Left lung (tissue), 10 donors: ENCODE measurements around the gene FAXDC2. TPM values are rescaled to one million over a fixed set of nuclear protein-coding genes. Genes with fewer than 3 reads are reported as not detected.

ENCODE experiments used
- ATAC-seq: fragments of 200-7000 bp; cut with Tn5 transposase; one replicate; pipeline ENCODE4 v1.9.1; 2020; ENCODE audit warnings: moderate library complexity
- DNase-seq, 4 donors: peaks; one replicate each; pipeline ENCODE4 v3.0.0-alpha.2; 2013 to 2020
- H3K27ac ChIP-seq, 2 donors: fragments of 200-600 bp; sonication (generic) in 1 of 2; one replicate each; pipeline versions ENCODE4 v1.5.0 to v1.8.0; 2020 to 2021
- H3K27me3 ChIP-seq, 2 donors: fragments of 200-600 bp; sonication (generic) in 1 of 2; one replicate each; pipeline versions ENCODE4 v1.5.0 to v1.8.0; 2020 to 2021
- H3K36me3 ChIP-seq, 2 donors: fragments of 200-600 bp; sonication (generic) in 1 of 2; one replicate each; pipeline versions ENCODE4 v1.5.0 to v1.8.0; 2020 to 2021
- H3K4me1 ChIP-seq, 2 donors: fragments of 200-600 bp; one replicate each; pipeline ENCODE4 v1.8.0; 2021
- H3K4me3 ChIP-seq, 2 donors: fragments of 200-600 bp; sonication (generic) in 1 of 2; one replicate each; pipeline versions ENCODE4 v1.5.0 to v1.8.0; 2020 to 2021; ENCODE audit warnings: mild to moderate bottlenecking in 1 of 2
- H3K9me3 ChIP-seq, 2 donors: fragments of 200-600 bp; sonication (generic) in 1 of 2; one replicate each; pipeline versions ENCODE4 v1.5.0 to v1.8.0; 2020 to 2021
- intact Hi-C, 2 donors: fragments of 100-400 bp; cut with DNase I; formaldehyde crosslinking; loops; one replicate each; pipeline versions ENCODE4 v1.11.2 to v1.14.2; 2022
- polyA plus RNA-seq, 6 donors: library from polyadenylated mRNA; unstranded; fragments of 120-200 nt; gene quantifications; one replicate each; pipeline ENCODE4 v1.2.1, GENCODE V29; 2013; ENCODE audit not compliant: insufficient read length in 6 of 6
- total RNA-seq, 2 donors: library from RNA; stranded (reverse); fragmentation: NEBNext Ultra II Directional; extraction: Animal tissue kit (Norgen Biotek cat#: 25700); gene quantifications; one replicate each; pipeline ENCODE4 v1.2.1, GENCODE V29; 2021
- TF ChIP-seq, protein P1 (sequence below), 2 donors: fragments of 200-600 bp; sonication (generic) in 1 of 2; IDR thresholded peaks; one replicate each; pipeline versions ENCODE4 v1.5.0 to v1.8.0; 2021; ENCODE audit warnings: antibody characterized with exemption in 2 of 2
- donor health status: DM: no; HTN: yes; CAD: no.
- donor health status: DM: no; HTN: no; CAD: no.

The FAXDC2 gene
- total and polyA plus RNA-seq, 8 donors, result 17.9 to 55.3 (median 37.0) TPM

DNA sequence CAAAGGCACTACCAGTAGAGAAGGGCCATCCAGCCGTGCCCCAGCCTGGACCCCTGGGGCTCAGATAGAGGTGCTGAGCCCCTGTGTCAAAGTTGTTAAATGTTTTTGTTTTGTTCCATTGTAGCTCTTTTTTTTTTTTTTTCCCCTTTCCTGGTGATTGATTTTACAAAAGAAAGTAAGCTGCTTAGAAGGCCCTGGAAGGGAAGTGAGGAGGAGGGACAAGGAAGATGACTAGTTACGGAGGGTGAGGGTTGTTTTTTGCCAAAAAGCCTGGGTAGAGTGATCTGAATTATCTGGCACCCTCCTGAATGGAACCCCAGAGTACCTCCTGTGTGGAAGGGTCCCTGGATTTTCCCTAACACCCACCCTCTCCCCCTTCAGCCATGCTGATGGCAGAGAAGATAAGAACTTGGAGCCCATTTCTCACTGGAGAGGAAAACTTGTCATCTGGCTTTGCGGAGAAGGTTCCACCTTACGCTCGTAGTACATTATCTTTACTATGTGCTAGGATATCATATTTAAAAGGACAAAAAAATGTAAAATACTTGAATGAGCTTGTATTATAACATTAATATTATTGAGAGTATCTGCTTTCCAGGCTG, 33.4 kb downstream of the FAXDC2 start:
- TF ChIP-seq, protein P1, sequence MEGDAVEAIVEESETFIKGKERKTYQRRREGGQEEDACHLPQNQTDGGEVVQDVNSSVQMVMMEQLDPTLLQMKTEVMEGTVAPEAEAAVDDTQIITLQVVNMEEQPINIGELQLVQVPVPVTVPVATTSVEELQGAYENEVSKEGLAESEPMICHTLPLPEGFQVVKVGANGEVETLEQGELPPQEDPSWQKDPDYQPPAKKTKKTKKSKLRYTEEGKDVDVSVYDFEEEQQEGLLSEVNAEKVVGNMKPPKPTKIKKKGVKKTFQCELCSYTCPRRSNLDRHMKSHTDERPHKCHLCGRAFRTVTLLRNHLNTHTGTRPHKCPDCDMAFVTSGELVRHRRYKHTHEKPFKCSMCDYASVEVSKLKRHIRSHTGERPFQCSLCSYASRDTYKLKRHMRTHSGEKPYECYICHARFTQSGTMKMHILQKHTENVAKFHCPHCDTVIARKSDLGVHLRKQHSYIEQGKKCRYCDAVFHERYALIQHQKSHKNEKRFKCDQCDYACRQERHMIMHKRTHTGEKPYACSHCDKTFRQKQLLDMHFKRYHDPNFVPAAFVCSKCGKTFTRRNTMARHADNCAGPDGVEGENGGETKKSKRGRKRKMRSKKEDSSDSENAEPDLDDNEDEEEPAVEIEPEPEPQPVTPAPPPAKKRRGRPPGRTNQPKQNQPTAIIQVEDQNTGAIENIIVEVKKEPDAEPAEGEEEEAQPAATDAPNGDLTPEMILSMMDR (IDR thresholded peaks at IDR 0.05), result no peak
- no peak for DNase-seq
- no peak for ATAC-seq
- Histone ChIP-seq H3K27ac (peak overlapping the region in 1 of 2 donors; percentile 39), H3K9me3 (no peaks in the 10 kb centered on the region), H3K4me3 (no peak overlapping the region), H3K27me3 (no peaks in the 10 kb centered on the region), H3K36me3 (peaks cover 0 to 97% of the 10 kb centered on the region in 2 donors), H3K4me1 (peaks cover 0 to 7% of the 10 kb centered on the region in 2 donors)
- intact Hi-C loops, result no loop called here

DNA sequence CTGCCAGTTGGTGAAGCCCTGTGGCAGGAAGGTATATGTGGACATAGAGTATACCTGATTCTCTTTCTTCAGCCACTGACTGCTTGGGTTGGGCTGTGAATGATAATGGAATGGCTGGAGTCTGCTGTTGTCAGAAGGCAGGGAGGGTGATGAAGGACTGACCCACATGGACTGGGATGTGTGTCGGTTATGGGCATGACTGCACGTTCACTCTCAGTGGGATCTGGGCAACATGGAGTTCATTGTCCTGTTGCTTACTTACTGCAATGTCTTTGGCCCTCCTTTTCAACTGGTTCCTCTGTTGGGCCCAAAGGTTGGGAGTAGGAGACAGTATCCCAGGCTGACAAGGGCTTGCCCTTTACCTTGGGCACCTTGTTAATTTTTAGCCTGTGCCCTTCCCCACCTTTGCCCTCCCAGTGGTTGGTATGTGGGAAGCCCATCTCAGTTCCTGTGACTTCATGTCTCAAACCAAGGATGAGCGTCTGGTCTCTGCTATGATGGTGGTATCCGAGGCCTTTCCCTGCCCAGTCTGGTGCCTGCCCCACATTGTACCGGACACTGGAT, 34.6 kb downstream of the FAXDC2 start:
- H3K27ac ChIP-seq, result no peak overlapping the region
- no peaks in the 10 kb centered on the region for H3K9me3 ChIP-seq
- intact Hi-C loops, result no loop called here
- no peaks in the 10 kb centered on the region for H3K27me3 ChIP-seq
- no peak overlapping the region for H3K4me3 ChIP-seq
- TF ChIP-seq, protein P1 (IDR thresholded peaks at IDR 0.05), result no peak
- H3K36me3 ChIP-seq, result peaks cover 0 to 98% of the 10 kb centered on the region in 2 donors
- H3K4me1 ChIP-seq, result peaks cover 0 to 16% of the 10 kb centered on the region in 2 donors
- DNase-seq, result no peak
- no peak for ATAC-seq

DNA sequence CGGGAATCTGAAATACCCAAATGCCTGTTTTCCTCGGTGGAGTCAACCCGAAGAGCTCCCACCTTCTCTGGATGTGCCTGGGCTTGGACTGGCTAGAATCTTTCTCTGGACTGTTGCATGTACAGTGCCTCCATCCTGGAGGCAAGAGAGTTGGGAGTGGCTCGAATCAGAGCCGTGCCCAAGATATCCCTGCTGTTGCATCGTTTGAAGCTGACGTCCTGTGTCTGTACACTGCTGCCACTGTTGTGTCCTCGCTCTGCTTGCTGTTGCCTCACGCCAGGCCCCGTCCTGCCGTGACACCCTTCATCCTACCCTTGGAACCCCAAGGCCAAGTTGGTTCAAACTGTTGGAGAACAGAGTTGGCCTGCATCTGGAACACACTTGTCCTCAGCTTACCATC, 35.4 kb downstream of the FAXDC2 start:
- H3K4me1 ChIP-seq, result peaks cover 0 to 16% of the 10 kb centered on the region in 2 donors
- intact Hi-C loops, result no loop called here
- H3K4me3 ChIP-seq, result no peak overlapping the region
- no peaks in the 10 kb centered on the region for H3K9me3 ChIP-seq
- ATAC-seq, result no peak
- TF ChIP-seq, protein P1 (IDR thresholded peaks at IDR 0.05), result no peak
- H3K27me3 ChIP-seq, result no peaks in the 10 kb centered on the region
- no peak overlapping the region for H3K27ac ChIP-seq
- peaks cover 0 to 99% of the 10 kb centered on the region in 2 donors for H3K36me3 ChIP-seq
- DNase-seq, result no peak

DNA sequence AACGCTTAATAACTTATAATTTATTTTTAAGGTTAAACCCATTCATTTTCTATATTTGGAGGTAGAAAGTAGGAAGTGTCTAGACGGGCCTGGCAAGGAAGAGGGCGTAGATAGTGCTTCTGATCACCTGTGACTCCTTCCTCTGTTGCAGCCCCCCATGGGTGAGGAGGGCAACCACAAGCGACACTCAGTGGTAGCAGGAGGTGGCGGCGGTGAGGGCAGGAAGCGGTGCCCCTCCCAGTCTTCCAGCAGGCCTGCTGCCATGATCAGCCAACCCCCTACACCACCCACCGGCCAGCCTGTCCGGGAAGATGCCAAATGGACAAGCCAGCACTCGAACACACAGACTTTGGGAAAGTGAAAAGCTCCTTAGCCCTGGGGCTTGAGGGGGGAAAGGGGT, 36.7 kb downstream of the FAXDC2 start:
- no peak overlapping the region for H3K4me3 ChIP-seq
- peaks cover 0 to 98% of the 10 kb centered on the region in 2 donors for H3K36me3 ChIP-seq
- H3K27ac ChIP-seq, result no peak overlapping the region
- H3K27me3 ChIP-seq, result no peaks in the 10 kb centered on the region
- intact Hi-C loops, result loop anchor here in 1 of 2 donors (5.0 kb wide), 1 partner anchor 161 kb away; no protein-coding TSS in a partner anchor
- H3K4me1 ChIP-seq, result peaks cover 0 to 16% of the 10 kb centered on the region in 2 donors
- TF ChIP-seq, protein P1 (IDR thresholded peaks at IDR 0.05), result no peak
- DNase-seq (no peak), ATAC-seq (no peak)
- no peaks in the 10 kb centered on the region for H3K9me3 ChIP-seq

DNA sequence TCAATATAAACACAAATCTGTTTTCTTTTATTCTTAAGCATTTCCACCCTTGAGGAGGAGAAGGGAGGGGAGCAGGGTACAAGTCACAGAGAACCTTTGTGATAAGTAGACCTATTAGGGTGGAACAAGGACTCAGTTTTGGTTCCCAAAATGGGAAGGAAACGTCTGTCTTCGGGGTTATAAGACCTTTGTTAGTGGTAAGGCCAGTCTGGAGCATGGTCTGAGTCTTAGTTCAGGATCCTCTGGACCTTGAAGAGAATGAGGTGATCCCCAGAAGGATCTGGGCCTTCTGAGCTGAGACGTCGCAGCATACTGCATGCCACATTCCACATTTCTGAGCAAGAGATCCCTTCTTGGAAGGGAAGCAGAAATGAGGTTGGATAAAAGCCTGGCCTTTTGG, 37.2 kb downstream of the FAXDC2 start:
- ATAC-seq, result no peak
- no peak for DNase-seq
- Histone ChIP-seq H3K27ac (no peak overlapping the region), H3K36me3 (peaks cover 0 to 99% of the 10 kb centered on the region in 2 donors), H3K27me3 (no peaks in the 10 kb centered on the region), H3K4me3 (no peak overlapping the region), H3K9me3 (no peaks in the 10 kb centered on the region), H3K4me1 (peaks cover 0 to 16% of the 10 kb centered on the region in 2 donors)
- TF ChIP-seq, protein P1 (IDR thresholded peaks at IDR 0.05), result no peak
- intact Hi-C loops, result loop anchor here in 1 of 2 donors (5.0 kb wide), 1 partner anchor 161 kb away; no protein-coding TSS in a partner anchor
